Ovary (tissue), 9 donors: ENCODE results near the gene OSTM1. TPM values are rescaled to one million over a fixed set of nuclear protein-coding genes. Genes with fewer than 3 reads are reported as not detected.

Experiments used
- DNase-seq, 5 donors: peaks; one replicate each; pipeline ENCODE4 v3.0.0-alpha.2; 2019 to 2020
- H3K27ac ChIP-seq, 2 donors: fragments of 200-600 bp; one replicate each; pipeline versions ENCODE4 v1.5.1 to v1.8.0; 2019 to 2022
- H3K27me3 ChIP-seq: fragments of 200-600 bp; one replicate; pipeline ENCODE4 v1.8.0; 2022
- H3K36me3 ChIP-seq: fragments of 200-600 bp; sonication (generic); one replicate; pipeline ENCODE4 v1.5.1; 2019
- H3K4me1 ChIP-seq: one replicate; pipeline ENCODE4 v1.8.1; 2013; ENCODE audit warnings: mild to moderate bottlenecking, moderate library complexity; ENCODE audit not compliant: insufficient read depth
- H3K4me3 ChIP-seq: fragments of 200-600 bp; sonication (generic); one replicate; pipeline ENCODE4 v1.5.1; 2017
- H3K9me3 ChIP-seq, 2 donors: fragments of 200-600 bp in 1 of 2; sonication (generic) in 1 of 2; one replicate each; pipeline versions ENCODE4 v1.5.1 to v1.8.1; 2013 to 2019; ENCODE audit warnings: mild to moderate bottlenecking in 1 of 2, moderate library complexity in 1 of 2
- CTCF ChIP-seq, 3 donors: fragments of 450-650 bp in 2 of 3; fragments of 200-600 bp in 1 of 3; IDR thresholded peaks; one replicate each; pipeline versions ENCODE4 v1.5.1 to v1.8.0; 2016 to 2022; ENCODE audit warnings: antibody characterized with exemption in 3 of 3, mild to moderate bottlenecking in 1 of 3
- EP300 ChIP-seq: sonication (generic); formaldehyde crosslinking; IDR thresholded peaks from one replicate; pipeline ENCODE4 v1.6.1; 2017; ENCODE audit warnings: antibody characterized with exemption
- POLR2A ChIP-seq: fragments of 450-650 bp; IDR thresholded peaks from one replicate; pipeline ENCODE4 v1.6.1; 2017; ENCODE audit warnings: antibody characterized with exemption, mild to moderate bottlenecking, moderate library complexity
- WGBS, 3 donors: extraction: QIAGEN DNeasy Blood & Tissue Kit in 1 of 3; methylation state at CpG; one replicate each; pipeline versions ENCODE4 v1.1.5 to v1.1.7; 2013 to 2017; 5-methylcytosine and 5-hydroxymethylcytosine counted together
- intact Hi-C, 4 donors: fragments of 100-400 bp; cut with DNase I; formaldehyde crosslinking; loops; one replicate each; pipeline versions ENCODE4 v1.11.0 to v1.15.1; 2022 to 2023
- polyA plus RNA-seq, 2 donors: library from polyadenylated mRNA; stranded (reverse); fragments of 200-250 nt in 1 of 2; fragments of 350-450 nt in 1 of 2; fragmentation: Illumina TruSeq in 1 of 2; extraction: RNeasy Lipid Tissue Mini Kit (QIAGEN cat#74804) in 1 of 2; gene quantifications; one replicate each; pipeline ENCODE4 v1.2.3, GENCODE V29; 2013 to 2014
- total RNA-seq, 7 donors: library from RNA; depleted of rRNA in 2 of 7; stranded (reverse); fragments of >200 nt in 2 of 7; fragmentation: NEBNext Ultra II Directional in 3 of 7; extraction: Animal tissue kit (Norgen Biotek cat#: 25700) in 3 of 7; gene quantifications; one replicate each; pipeline versions ENCODE4 v1.1.0 to v1.2.4, GENCODE V29; 2016 to 2023
- donor health status: DM: no; HTN: no; CAD: no; lungs with moderate emphysema.
- donor health status: DM: no; HTN: no; CAD: no.
- donor health status: Bipolar disorder and iron deficiency.
- donor health status: DM: yes; HTN: yes; CAD: no.
- donor health status: DM: no; HTN: no; CAD: no.
- donor health status: DM: yes; HTN: yes; CAD: no.

OSTM1 gene
- total and polyA plus RNA-seq, 9 donors, result 10.9 to 55.5 (median 29.8) TPM

- Histone ChIP-seq H3K4me3 (no peak overlapping the region), H3K9me3 (no peaks in the 10 kb centered on the region), H3K27ac (no peak overlapping the region), H3K36me3 (no peaks in the 10 kb centered on the region), H3K27me3 (no peaks in the 10 kb centered on the region), H3K4me1 (peaks cover 7% of the 10 kb centered on the region)
- intact Hi-C loops, result no loop called here
- TF ChIP-seq POLR2A (no peak), EP300 (no peak), CTCF (IDR thresholded peaks at IDR 0.05) (no peak)
- DNase-seq, result no peak
- WGBS, 3 donors, result 80 to 94% (median 92%) methylated on average over 3 of the region's 3 CpGs
Measured at GRCh38 chr6:108071736-108072276, 2.7 kb downstream of the OSTM1 start.

GRCh38 chr6:108068618-108069017 lies 5.9 kb downstream of the OSTM1 start:
- TF ChIP-seq CTCF (IDR thresholded peaks at IDR 0.05) (no peak), POLR2A (no peak), EP300 (no peak)
- H3K4me3 ChIP-seq, result no peak overlapping the region
- 89 to 90% (median 89%) methylated on average over 2 of the region's 2 CpGs for WGBS, 3 donors
- no peaks in the 10 kb centered on the region for H3K9me3 ChIP-seq
- H3K27ac ChIP-seq, result no peak overlapping the region
- no peak for DNase-seq
- no peaks in the 10 kb centered on the region for H3K36me3 ChIP-seq
- H3K4me1 ChIP-seq, result no peaks in the 10 kb centered on the region
- no peaks in the 10 kb centered on the region for H3K27me3 ChIP-seq
- intact Hi-C loops, result no loop called here

- Histone ChIP-seq H3K9me3 (no peaks in the 10 kb centered on the region), H3K27me3 (no peaks in the 10 kb centered on the region), H3K4me1 (no peaks in the 10 kb centered on the region), H3K4me3 (no peak overlapping the region), H3K36me3 (no peaks in the 10 kb centered on the region), H3K27ac (no peak overlapping the region)
- intact Hi-C loops, result no loop called here
- whole genome bisulfite sequencing, 3 donors, result 88 to 90% (median 88%) methylated on average over 3 of the region's 3 CpGs
- no peak for DNase-seq
- TF ChIP-seq CTCF (IDR thresholded peaks at IDR 0.05), result no peak
- TF ChIP-seq EP300, result no peak
- no peak for TF ChIP-seq POLR2A
Measured at GRCh38 chr6:108068182-108068581, 6.4 kb downstream of the OSTM1 start.

- Histone ChIP-seq H3K4me3 (no peak overlapping the region), H3K9me3 (no peaks in the 10 kb centered on the region), H3K4me1 (no peaks in the 10 kb centered on the region), H3K27me3 (no peaks in the 10 kb centered on the region), H3K36me3 (peaks cover 2% of the 10 kb centered on the region), H3K27ac (no peak overlapping the region)
- 89 to 95% (median 94%) methylated on average over 2 of the region's 2 CpGs for WGBS, 3 donors
- intact Hi-C loops, result no loop called here
- TF ChIP-seq CTCF (IDR thresholded peaks at IDR 0.05), result no peak
- TF ChIP-seq EP300, result no peak
- TF ChIP-seq POLR2A, result no peak
- DNase-seq, result no peak
Measured at GRCh38 chr6:108052706-108053105, 21.8 kb downstream of the OSTM1 start.
